ENCODE measurements around the gene DCUN1D1.
A peak's percentile ranks its signal among the peaks of the same experiment; 100 is the strongest.

Gene DCUN1D1

DNA sequence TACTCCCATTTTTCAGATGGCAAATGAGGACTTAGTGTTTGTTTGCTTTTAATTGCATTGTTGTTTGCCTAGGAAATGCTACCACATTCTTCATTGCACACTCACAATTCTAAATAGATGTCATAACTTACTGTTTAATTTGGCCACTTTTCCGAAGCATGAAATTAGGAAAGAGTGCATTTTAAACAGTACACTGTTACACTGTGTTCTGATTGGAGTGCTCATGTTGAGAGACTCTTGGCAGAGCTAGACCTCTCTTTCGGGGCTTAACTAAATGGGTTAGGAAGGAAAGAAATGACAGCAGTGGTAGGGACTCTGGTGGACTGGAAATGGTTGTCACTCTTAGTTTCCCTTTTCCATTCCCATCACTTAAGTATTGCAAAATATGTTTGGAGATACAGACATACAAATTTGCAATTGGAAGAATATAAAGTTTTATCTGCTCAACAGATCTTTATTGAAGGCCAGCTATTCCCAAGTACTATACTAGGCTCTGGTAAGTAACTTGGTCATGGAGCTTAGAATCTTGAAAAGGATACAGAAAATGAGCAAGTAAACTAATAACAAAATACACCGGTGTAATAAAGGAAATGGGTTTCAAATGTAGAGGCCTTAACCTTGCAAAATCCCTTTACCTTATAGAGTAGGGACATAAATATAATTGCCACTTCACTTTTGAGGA lies 90.2 kb downstream of the DCUN1D1 start:
- TF ChIP-seq, protein P1, sequence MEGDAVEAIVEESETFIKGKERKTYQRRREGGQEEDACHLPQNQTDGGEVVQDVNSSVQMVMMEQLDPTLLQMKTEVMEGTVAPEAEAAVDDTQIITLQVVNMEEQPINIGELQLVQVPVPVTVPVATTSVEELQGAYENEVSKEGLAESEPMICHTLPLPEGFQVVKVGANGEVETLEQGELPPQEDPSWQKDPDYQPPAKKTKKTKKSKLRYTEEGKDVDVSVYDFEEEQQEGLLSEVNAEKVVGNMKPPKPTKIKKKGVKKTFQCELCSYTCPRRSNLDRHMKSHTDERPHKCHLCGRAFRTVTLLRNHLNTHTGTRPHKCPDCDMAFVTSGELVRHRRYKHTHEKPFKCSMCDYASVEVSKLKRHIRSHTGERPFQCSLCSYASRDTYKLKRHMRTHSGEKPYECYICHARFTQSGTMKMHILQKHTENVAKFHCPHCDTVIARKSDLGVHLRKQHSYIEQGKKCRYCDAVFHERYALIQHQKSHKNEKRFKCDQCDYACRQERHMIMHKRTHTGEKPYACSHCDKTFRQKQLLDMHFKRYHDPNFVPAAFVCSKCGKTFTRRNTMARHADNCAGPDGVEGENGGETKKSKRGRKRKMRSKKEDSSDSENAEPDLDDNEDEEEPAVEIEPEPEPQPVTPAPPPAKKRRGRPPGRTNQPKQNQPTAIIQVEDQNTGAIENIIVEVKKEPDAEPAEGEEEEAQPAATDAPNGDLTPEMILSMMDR (conservative IDR thresholded peaks at IDR 0.05), result no peak
- H3K27ac ChIP-seq, result peak overlapping the region; percentile 48
